H1 (cell line): ENCODE measurements around the gene KAT8. TPM values are rescaled to one million over a fixed set of nuclear protein-coding genes. Genes with fewer than 3 reads are reported as not detected.
A peak's percentile ranks its signal among the peaks of the same experiment; 100 is the strongest.

Source experiments
- ATF2 ChIP-seq: IDR thresholded peaks from 2 replicates; pipeline ENCODE4 v1.6.1; 2012; ENCODE audit warnings: low read length, inconsistent platforms
- POLR2A ChIP-seq, 2 experiments: IDR thresholded peaks; 1 replicate in 1 of 2; 2 replicates in 1 of 2; pipeline ENCODE4 v1.6.1; 2011; ENCODE audit warnings: low read depth in 2 of 2, low read length in 2 of 2, mild to moderate bottlenecking in 2 of 2; ENCODE audit errors: control extremely low read depth in 1 of 2
- RFX5 ChIP-seq: IDR thresholded peaks from 2 replicates; pipeline ENCODE4 v1.6.1; 2011; ENCODE audit warnings: low read depth, low read length, improper control_type of control experiment, borderline replicate concordance
- SAP30 ChIP-seq: fragments of 300-600 bp; sonication (generic); IDR thresholded peaks from 2 replicates; pipeline ENCODE4 v1.7.1; 2012; ENCODE audit warnings: low read length, moderate library complexity, mild to moderate bottlenecking, inconsistent platforms; ENCODE audit not compliant: insufficient read depth, insufficient replicate concordance
- SIN3A ChIP-seq, 2 experiments: IDR thresholded peaks in 1 of 2; conservative IDR thresholded peaks in 1 of 2; 2 replicates each; pipeline ENCODE4 v1.6.1; 2011 to 2012; ENCODE audit warnings: low read length in 2 of 2, improper control_type of control experiment in 1 of 2, low read depth in 1 of 2, mild to moderate bottlenecking in 1 of 2
- SUZ12 ChIP-seq: fragments of 200-600 bp; sonication (generic); IDR thresholded peaks from 2 replicates; pipeline ENCODE4 v1.6.1; 2012; ENCODE audit warnings: mild to moderate bottlenecking, inconsistent platforms, low read length, moderate library complexity, mixed read lengths
- TAF7 ChIP-seq: optimal IDR thresholded peaks from 2 replicates; pipeline ENCODE3; 2011; ENCODE audit warnings: low read depth, mild to moderate bottlenecking, inconsistent platforms, low read length, moderate library complexity, borderline replicate concordance
- TBP ChIP-seq: IDR thresholded peaks from 2 replicates; pipeline ENCODE4 v1.6.1; 2011; ENCODE audit warnings: low read depth, low read length, improper control_type of control experiment
- polyA plus RNA-seq, 7 experiments: library from polyadenylated mRNA; depleted of rRNA in 3 of 7; stranded (reverse) in 5 of 7; unstranded in 2 of 7; fragments of >200 nt in 5 of 7; fragments of 200-250 nt in 2 of 7; gene quantifications; 1 replicate in 5 of 7; 2 replicates in 1 of 7; 4 replicates in 1 of 7; pipeline versions ENCODE4 v1.2.1 to v1.2.3, GENCODE V29; 2011 to 2013; ENCODE audit warnings: missing spikeins in 2 of 7, mixed read lengths in 2 of 7
- total RNA-seq: library from RNA; stranded (reverse); fragmentation: NEBNext Ultra II Directional; extraction: Animal tissue kit (Norgen Biotek cat#: 25700); gene quantifications from 2 replicates; pipeline ENCODE4 v1.2.1, GENCODE V29; 2021

Gene KAT8
- total and polyA plus RNA-seq, 2 of the 8 experiments (the other 6 are each of a cell fraction or from before 2014, with no cell fraction given), result 52.6 to 61.6 TPM

- peak; percentile 100 for TF ChIP-seq TAF7
- peak; percentile 99 for TF ChIP-seq TBP
- peak; percentile 100 for TF ChIP-seq POLR2A (IDR thresholded peaks at IDR 0.05; ENCODE audit: control extremely low read depth in 1 of 2, low read depth in 2 of 2, low read length in 2 of 2)
- 0 out of 4 replicates have a peak, but pooled peaks of 1 of the 2 experiments have one; percentile 36 for TF ChIP-seq SIN3A (conservative IDR thresholded peaks at IDR 0.05 in 1 of 2, IDR thresholded peaks at IDR 0.05 in 1 of 2; ENCODE audit: low read depth in 1 of 2, low read length in 2 of 2)
- TF ChIP-seq SUZ12, result no peak
- no peak for TF ChIP-seq SAP30
- TF ChIP-seq ATF2, result no peak; the same call in 1 of the 2 replicates
- no peak for TF ChIP-seq RFX5
Observed at GRCh38 chr16:31179747-31180459, 62.4 kb downstream of the KAT8 start, which contains the start of gene FUS (continued).
